Astrocyte of the spinal cord (primary cell): Measurements from ENCODE around the gene RANBP3.

Source experiments
- DNase-seq: peaks from one replicate; pipeline ENCODE4 v3.0.0; 2011; ENCODE audit warnings: low read depth, low spot score
- H3K4me3 ChIP-seq: 2 replicates; pipeline ENCODE4 v1.5.1; 2011; ENCODE audit warnings: low read depth, mild to moderate bottlenecking, low read length, moderate library complexity
- CTCF ChIP-seq: IDR thresholded peaks from 2 replicates; pipeline ENCODE4 v1.5.1; 2012; ENCODE audit warnings: low read depth, mild to moderate bottlenecking, low read length, inconsistent platforms
- in situ Hi-C: cut with HindIII; loops from 2 replicates; pipeline ENCODE4 v1.10.0; 2017; ENCODE audit warnings: low sequenced_read_pairs

The RANBP3 gene

GRCh38 chr19:5960005-5961001, 17.6 kb downstream of the RANBP3 start:
- DNase-seq: no peak
- in situ Hi-C loops: no loop called here
- no peak for TF ChIP-seq CTCF
- H3K4me3 ChIP-seq: no peak overlapping the region

- no peak for DNase-seq
- H3K4me3 ChIP-seq: no peak overlapping the region
- no peak for TF ChIP-seq CTCF
- in situ Hi-C loops: no loop called here
Observed at GRCh38 chr19:5959260-5960004, 18.5 kb downstream of the RANBP3 start.

GRCh38 chr19:5958851-5959122, 19.2 kb downstream of the RANBP3 start:
- no peak for TF ChIP-seq CTCF
- no peak for DNase-seq
- in situ Hi-C loops: no loop called here
- no peak overlapping the region for H3K4me3 ChIP-seq

GRCh38 chr19:5958074-5958850, 19.7 kb downstream of the RANBP3 start:
- no peak for DNase-seq
- H3K4me3 ChIP-seq: no peak overlapping the region
- in situ Hi-C loops: no loop called here
- no peak for TF ChIP-seq CTCF

- DNase-seq: peak; percentile 37
- no peak overlapping the region for H3K4me3 ChIP-seq
- in situ Hi-C loops: no loop called here
- TF ChIP-seq CTCF: no peak
Observed at GRCh38 chr19:5957170-5957569, 20.8 kb downstream of the RANBP3 start.

- TF ChIP-seq CTCF: no peak
- no peak overlapping the region for H3K4me3 ChIP-seq
- in situ Hi-C loops: no loop called here
- DNase-seq: no peak
Observed at GRCh38 chr19:5956728-5957127, 21.2 kb downstream of the RANBP3 start.
